Muscle of arm (tissue), 12 donors: Measurements from ENCODE around the gene MYMX. TPM values are rescaled to one million over a fixed set of nuclear protein-coding genes. Genes with fewer than 3 reads are reported as not detected.
"Not testable (repeated sequence)": the region's sequence is repeated elsewhere in the genome, so short reads cannot be mapped to it uniquely, and the experiment has no call there.

Source experiments
- DNase-seq: peaks from one replicate; pipeline ENCODE4 v3.0.0-alpha.2; 2013
- polyA plus RNA-seq, 12 donors: library from polyadenylated mRNA; unstranded; fragments of 120-200 nt; gene quantifications; one replicate each; pipeline ENCODE4 v1.2.1, GENCODE V29; 2013; ENCODE audit not compliant: insufficient read length in 12 of 12

MYMX gene
- polyA plus RNA-seq, 12 donors: 7.9 to 28.6 (median 18.8) TPM; not detected in 2

GRCh38 chr6:44230034-44230675 lies 13.4 kb downstream of the MYMX start:
- DNase-seq: no peak

- not testable (repeated sequence) for DNase-seq
Measured at GRCh38 chr6:44231426-44231825, 14.7 kb downstream of the MYMX start.

GRCh38 chr6:44232676-44233566 lies 16.2 kb downstream of the MYMX start:
- no peak for DNase-seq

GRCh38 chr6:44233567-44234100 lies 16.9 kb downstream of the MYMX start:
- DNase-seq: no peak

GRCh38 chr6:44234101-44235025 lies 17.6 kb downstream of the MYMX start:
- DNase-seq: peak; percentile 68

- DNase-seq: no peak
Measured at GRCh38 chr6:44235269-44235668, 18.5 kb downstream of the MYMX start.

- no peak for DNase-seq
Measured at GRCh38 chr6:44235891-44236516, 19.3 kb downstream of the MYMX start.

- DNase-seq: peak; percentile 79
Measured at GRCh38 chr6:44237021-44237812, 20.5 kb downstream of the MYMX start.

GRCh38 chr6:44237813-44238433 lies 21.2 kb downstream of the MYMX start:
- peak; percentile 83 for DNase-seq

GRCh38 chr6:44238687-44239350 lies 22.1 kb downstream of the MYMX start:
- DNase-seq: no peak

GRCh38 chr6:44243345-44243744 lies 26.6 kb downstream of the MYMX start:
- DNase-seq: no peak

GRCh38 chr6:44245391-44245911 lies 28.7 kb downstream of the MYMX start:
- DNase-seq: no peak

GRCh38 chr6:44245912-44246662 lies 29.4 kb downstream of the MYMX start:
- peak; percentile 88 for DNase-seq

GRCh38 chr6:44246663-44247337 lies 30.1 kb downstream of the MYMX start, which contains the start of gene HSP90AB1:
Gene HSP90AB1, plus strand, starts transcription at chr6:44247101. Its CDS starts 1,529 bp downstream, at chr6:44248630.
- DNase-seq: peak; percentile 94

GRCh38 chr6:44247338-44248302 lies 30.9 kb downstream of the MYMX start:
- DNase-seq: peak; percentile 66

- no peak for DNase-seq
Measured at GRCh38 chr6:44248579-44248978, 31.9 kb downstream of the MYMX start.
